NCI-H187 treated with DMSO at 0.1 percent for 48 hours (cell line): ENCODE measurements around the gene SFSWAP.
"Not testable (repeated sequence)": the region's sequence is repeated elsewhere in the genome, so short reads cannot be mapped to it uniquely, and the experiment has no call there.

Experiments used
- DNase-seq: peaks from one replicate; lab custom pipeline; 2025; lab: John Stamatoyannopoulos, UW

Gene SFSWAP

GRCh38 chr12:131789638-131790037 lies 78.7 kb downstream of the SFSWAP start:
- no peak for DNase-seq

GRCh38 chr12:131793243-131794022 lies 82.5 kb downstream of the SFSWAP start:
- DNase-seq, result no peak

GRCh38 chr12:131794061-131794460 lies 83.2 kb downstream of the SFSWAP start:
- DNase-seq, result no peak

- no peak for DNase-seq
Measured at GRCh38 chr12:131794573-131794972, 83.7 kb downstream of the SFSWAP start.

- no peak for DNase-seq
Measured at GRCh38 chr12:131795064-131795463, 84.2 kb downstream of the SFSWAP start.

GRCh38 chr12:131795690-131796410 lies 85.0 kb downstream of the SFSWAP start:
- DNase-seq, result no peak

- no peak for DNase-seq
Measured at GRCh38 chr12:131796411-131796736, 85.5 kb downstream of the SFSWAP start.

- no peak for DNase-seq
Measured at GRCh38 chr12:131796754-131797587, 86.1 kb downstream of the SFSWAP start.

- DNase-seq, result no peak
Measured at GRCh38 chr12:131797588-131797934, 86.7 kb downstream of the SFSWAP start.

- DNase-seq, result no peak
Measured at GRCh38 chr12:131799195-131799594, 88.3 kb downstream of the SFSWAP start.

GRCh38 chr12:131799828-131800593 lies 89.1 kb downstream of the SFSWAP start:
- DNase-seq, result no peak

- DNase-seq, result no peak
Measured at GRCh38 chr12:131800594-131801135, 89.8 kb downstream of the SFSWAP start.

- DNase-seq, result no peak
Measured at GRCh38 chr12:131801254-131801866, 90.5 kb downstream of the SFSWAP start.

- DNase-seq, result no peak
Measured at GRCh38 chr12:131803961-131804521, 93.2 kb downstream of the SFSWAP start.

GRCh38 chr12:131805421-131805820 lies 94.5 kb downstream of the SFSWAP start:
- DNase-seq, result no peak

- no peak for DNase-seq
Measured at GRCh38 chr12:131806674-131807073, 95.8 kb downstream of the SFSWAP start.

- no peak for DNase-seq
Measured at GRCh38 chr12:131808744-131809371, 98.0 kb downstream of the SFSWAP start.

GRCh38 chr12:131809476-131810254 lies 98.8 kb downstream of the SFSWAP start:
- not testable (repeated sequence) for DNase-seq

- no peak for DNase-seq
Measured at GRCh38 chr12:131810726-131811125, 99.8 kb downstream of the SFSWAP start.

- DNase-seq, result no peak
Measured at GRCh38 chr12:131815131-131815530, 104.2 kb downstream of the SFSWAP start.
